Astrocyte of the spinal cord (primary cell): Measurements from ENCODE around the gene ZNF205.
A peak's percentile ranks its signal among the peaks of the same experiment; 100 is the strongest.
"Not testable (repeated sequence)": the region's sequence is repeated elsewhere in the genome, so short reads cannot be mapped to it uniquely, and the experiment has no call there.

Experiments
- DNase-seq: peaks from one replicate; pipeline ENCODE4 v3.0.0; 2011; ENCODE audit warnings: low read depth, low spot score
- H3K4me3 ChIP-seq: 2 replicates; pipeline ENCODE4 v1.5.1; 2011; ENCODE audit warnings: low read depth, mild to moderate bottlenecking, low read length, moderate library complexity
- CTCF ChIP-seq: IDR thresholded peaks from 2 replicates; pipeline ENCODE4 v1.5.1; 2012; ENCODE audit warnings: low read depth, mild to moderate bottlenecking, low read length, inconsistent platforms
- in situ Hi-C: cut with HindIII; loops from 2 replicates; pipeline ENCODE4 v1.10.0; 2017; ENCODE audit warnings: low sequenced_read_pairs

Gene ZNF205

GRCh38 chr16:3112058-3112880 is at the start of gene ZNF205:
TSS of gene ZNF205 (plus strand) at chr16:3112586. CDS start at chr16:3113431, 845 bp downstream.
- in situ Hi-C loops, result no loop called here
- DNase-seq, result peak; percentile 71
- TF ChIP-seq CTCF, result no peak
- H3K4me3 ChIP-seq, result peak within 1 kb of the TSS; percentile 92

- no peak for TF ChIP-seq CTCF
- H3K4me3 ChIP-seq, result no peak overlapping the region
- in situ Hi-C loops, result no loop called here
These were observed 48.6 kb upstream of the ZNF205 start for GRCh38 chr16:3063625-3064386.

GRCh38 chr16:3065069-3065741 is 47.2 kb upstream of the ZNF205 start, which contains the start of gene IL32:
TSS of gene IL32 (plus strand) at chr16:3065640. CDS start at chr16:3065812, 172 bp downstream.
- peak; percentile 61 for DNase-seq
- no peak for TF ChIP-seq CTCF
- H3K4me3 ChIP-seq, result no peak within 1 kb of the TSS
- in situ Hi-C loops, result no loop called here

More at GRCh38 chr16:3063625-3064386, 48.6 kb upstream of the ZNF205 start:
- DNase-seq, result no peak

GRCh38 chr16:3065742-3066439 is 46.5 kb upstream of the ZNF205 start:
- H3K4me3 ChIP-seq, result no peak overlapping the region
- in situ Hi-C loops, result no loop called here
- DNase-seq, result no peak
- TF ChIP-seq CTCF, result no peak

GRCh38 chr16:3066440-3066748 is 46.0 kb upstream of the ZNF205 start:
- DNase-seq, result no peak
- in situ Hi-C loops, result no loop called here
- TF ChIP-seq CTCF, result no peak
- H3K4me3 ChIP-seq, result no peak overlapping the region

GRCh38 chr16:3068487-3068886 is 43.9 kb upstream of the ZNF205 start:
- no peak overlapping the region for H3K4me3 ChIP-seq
- no peak for DNase-seq
- in situ Hi-C loops, result no loop called here
- no peak for TF ChIP-seq CTCF

- DNase-seq, H3K4me3 ChIP-seq, in situ Hi-C loops: not testable (repeated sequence)
These were observed 43.2 kb upstream of the ZNF205 start for GRCh38 chr16:3069146-3069545.
